Hematopoietic multipotent progenitor cell (in vitro differentiated cells): ENCODE measurements around the gene TPP2. TPM values are rescaled to one million over a fixed set of nuclear protein-coding genes. Genes with fewer than 3 reads are reported as not detected.

ENCODE experiments used
- DNase-seq, 3 donors: peaks; one replicate each; pipeline ENCODE4 v3.0.0-alpha.2; 2011 to 2015; ENCODE audit warnings: low read depth in 2 of 3, low spot score in 2 of 3
- total RNA-seq: library from RNA; depleted of rRNA; stranded (reverse); fragments of >200 nt; gene quantifications from one replicate; pipeline ENCODE4 v1.2.3, GENCODE V29; 2012

Gene TPP2
- total RNA-seq, 1 donor = 33.9 TPM

DNA sequence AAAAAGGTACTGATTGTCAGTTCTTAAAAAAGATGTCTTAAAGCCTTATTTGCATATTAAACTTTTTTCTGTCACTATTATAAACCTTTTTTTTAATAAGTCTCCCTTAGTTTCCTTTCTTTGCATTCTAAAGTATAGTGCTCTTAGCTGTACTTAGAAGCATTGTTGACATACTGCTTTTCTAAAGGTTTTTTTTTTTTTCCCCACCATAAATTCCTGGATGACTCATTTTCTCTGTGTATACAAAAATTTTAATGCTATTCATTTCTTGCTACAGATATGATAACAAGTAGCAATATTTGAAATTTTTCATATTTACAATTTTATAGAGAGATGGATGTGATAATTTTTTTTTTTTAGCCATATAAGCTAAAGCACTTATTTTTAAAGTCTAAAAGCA is 54.6 kb downstream of the TPP2 start:
- DNase-seq = no peak

DNA sequence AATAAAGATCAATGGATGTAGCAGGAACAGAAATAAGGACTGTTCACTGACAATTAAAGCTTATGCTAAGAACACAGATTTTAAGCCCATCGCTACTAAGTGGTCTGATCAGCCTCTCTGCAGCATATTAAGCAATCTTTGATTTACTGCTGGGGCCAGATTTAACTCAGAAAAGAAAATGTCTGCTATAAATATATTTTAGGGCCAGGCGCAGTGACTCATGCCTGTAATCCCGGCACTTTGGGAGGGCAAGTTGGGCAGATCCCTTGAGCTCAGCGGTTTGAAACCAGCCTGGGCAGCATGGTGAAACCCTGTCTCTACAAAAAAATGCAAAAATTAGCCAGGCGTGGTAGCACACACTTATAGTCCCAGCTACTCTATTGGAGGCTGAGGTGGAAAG is 55.1 kb downstream of the TPP2 start:
- DNase-seq = no peak

DNA sequence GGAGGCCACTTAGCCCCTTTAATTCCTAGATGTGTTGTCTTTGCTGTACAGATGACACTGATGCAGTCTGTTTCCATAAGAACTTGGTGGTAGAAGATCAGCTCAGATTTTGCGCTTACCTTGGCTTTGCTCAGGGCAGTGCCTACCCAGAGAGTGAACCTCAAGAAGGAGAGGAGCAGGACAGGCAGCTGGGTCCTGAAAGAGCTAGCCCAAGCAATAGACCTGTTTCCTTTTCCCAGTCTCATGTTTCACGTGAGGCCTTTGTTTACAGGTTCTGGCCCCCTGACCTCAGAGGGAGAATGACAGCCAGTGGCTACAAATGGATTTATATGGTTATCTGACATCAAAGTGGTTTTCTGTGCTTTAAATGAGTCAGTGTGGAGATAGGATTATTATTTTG is 58.0 kb downstream of the TPP2 start:
- no peak for DNase-seq

DNA sequence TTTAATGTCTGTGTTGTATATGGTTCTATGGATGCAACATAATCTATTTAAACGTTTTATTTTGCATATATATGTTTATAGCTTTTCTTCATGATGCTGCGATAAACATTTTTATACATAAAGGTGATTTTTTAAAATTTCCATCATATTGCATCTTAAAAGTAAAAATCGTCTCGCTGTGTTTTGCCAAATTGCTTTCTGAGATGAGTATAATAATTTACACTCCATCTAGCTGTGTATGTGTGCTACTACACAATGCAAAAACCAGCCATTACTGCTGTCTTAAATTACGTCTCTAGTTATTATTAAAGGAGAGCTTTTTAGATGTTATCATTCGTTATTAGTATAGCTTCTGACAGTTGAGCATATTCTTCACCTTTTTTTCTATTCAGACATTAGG is 60.8 kb downstream of the TPP2 start:
- DNase-seq = no peak

DNA sequence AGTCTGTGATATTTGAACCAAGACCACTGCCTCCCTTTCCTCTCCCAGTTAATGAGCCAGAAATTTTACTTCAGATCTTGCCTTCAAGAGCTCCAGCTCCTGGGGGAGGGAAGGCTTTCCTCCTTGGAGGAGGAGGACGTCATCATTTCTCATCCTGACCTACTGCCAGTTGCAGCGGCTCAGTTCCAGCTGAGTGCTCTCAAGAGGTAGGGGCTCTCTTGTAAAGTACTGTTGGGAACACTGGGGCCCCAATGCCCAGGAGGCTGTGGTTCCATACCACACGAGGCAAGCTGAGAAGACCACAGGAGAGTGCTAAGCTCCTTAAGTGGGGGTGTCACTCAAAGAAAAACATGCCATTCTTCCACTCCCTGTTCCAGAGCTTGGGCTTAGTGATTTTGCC is 61.9 kb downstream of the TPP2 start:
- no peak for DNase-seq

DNA sequence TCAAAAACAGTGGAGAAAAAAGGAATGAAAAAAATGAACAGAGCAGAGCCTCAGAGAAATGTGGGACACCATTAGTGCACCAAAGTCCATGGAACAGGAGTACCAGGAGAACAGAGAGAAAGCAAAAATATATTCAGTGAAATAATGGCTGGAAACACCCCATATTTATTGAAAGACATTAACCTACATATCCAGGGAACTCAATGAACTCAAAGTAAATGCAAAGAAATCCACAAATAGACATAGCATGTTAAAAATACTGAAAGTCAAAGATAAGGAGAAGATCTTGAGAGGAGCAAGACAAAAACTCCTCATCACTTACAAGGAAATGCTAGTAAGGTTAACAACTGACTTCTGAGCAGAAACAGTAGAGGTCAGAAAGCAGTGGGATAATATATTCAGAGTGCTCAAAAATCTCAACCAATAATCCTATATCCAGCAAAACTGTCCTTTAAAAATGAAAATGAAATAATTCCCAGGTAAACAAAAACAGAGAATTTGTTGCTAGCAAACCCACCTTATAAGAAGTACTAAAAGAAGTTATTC is 62.5 kb downstream of the TPP2 start:
- no peak for DNase-seq

DNA sequence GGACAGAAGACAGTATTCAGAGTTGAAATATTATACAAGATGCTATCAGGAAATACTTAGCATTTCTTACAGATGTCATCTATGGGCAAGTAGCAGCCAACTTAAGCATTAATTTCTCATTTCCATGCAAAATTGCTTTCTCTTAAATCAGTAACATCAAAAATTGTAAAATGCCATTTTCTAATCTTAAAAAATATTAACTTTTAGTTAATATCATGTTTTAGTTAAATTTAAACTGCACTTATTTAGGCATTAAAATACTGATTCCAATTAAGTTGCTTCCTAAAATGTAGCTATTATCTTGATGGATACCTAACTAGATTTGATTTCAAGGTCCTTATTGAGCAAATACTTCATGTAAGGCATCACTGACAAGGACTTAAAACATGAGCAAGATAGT is 70.2 kb downstream of the TPP2 start:
- no peak for DNase-seq

- DNase-seq = no peak
These were observed 71.1 kb downstream of the TPP2 start for GRCh38 chr13:102667911-102668310.

DNA sequence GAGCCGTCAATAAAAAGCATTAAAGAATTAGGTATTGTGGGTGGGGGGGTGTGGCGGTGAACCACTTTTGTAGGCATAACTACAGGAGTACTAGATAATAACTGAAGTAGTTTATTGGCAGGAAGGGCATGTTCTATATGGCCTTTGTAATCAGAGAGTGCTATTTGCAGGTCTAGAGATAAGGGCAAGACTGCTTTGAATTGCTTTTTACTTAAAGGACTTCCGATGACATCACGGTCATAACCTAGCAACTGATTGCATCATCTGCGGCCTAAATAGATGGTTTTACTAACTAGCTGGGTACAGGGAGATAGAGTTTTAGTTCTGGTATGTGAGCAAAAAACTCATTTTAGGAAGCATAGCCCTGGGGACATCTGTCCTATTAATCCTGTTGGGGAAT is 73.3 kb downstream of the TPP2 start:
- DNase-seq = no peak

GRCh38 chr13:102675115-102675514 is 78.3 kb downstream of the TPP2 start:
- no peak for DNase-seq

GRCh38 chr13:102677122-102677521 is 80.3 kb downstream of the TPP2 start:
- no peak for DNase-seq

DNA sequence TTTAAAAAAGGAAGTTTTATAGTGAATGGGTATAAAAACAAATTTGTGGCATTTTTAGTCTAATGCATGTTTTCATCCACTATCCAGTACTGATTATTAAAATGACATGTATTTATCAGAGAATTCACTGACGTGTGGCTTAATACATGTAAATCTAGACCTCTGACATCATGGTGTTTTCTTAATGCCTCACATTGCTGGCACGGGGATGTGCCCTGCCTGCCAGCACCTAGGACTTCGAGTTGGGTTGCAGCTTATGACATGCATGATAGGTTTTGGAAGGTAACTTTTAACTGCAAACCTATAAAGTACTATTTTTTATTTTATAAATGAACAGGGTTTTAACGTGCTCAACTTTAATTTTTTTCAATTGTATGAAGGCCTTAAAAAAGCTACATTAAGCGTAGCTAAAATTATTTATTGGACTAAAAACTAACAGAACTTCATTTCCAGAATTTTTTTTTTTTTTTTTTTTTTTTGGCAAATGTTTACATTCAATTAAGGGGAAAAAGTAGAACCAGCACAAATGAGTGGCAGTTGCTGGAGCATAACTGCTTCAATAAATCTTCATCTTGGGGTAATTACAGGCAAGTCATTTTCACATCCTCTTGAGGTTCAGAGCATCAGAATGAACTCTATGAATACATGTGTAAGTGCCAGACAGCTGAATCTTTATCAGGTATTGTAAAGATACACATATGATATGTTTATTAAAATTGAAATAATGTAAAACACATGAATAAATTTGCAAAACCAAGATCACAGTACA is 81.7 kb downstream of the TPP2 start:
- no peak for DNase-seq

DNA sequence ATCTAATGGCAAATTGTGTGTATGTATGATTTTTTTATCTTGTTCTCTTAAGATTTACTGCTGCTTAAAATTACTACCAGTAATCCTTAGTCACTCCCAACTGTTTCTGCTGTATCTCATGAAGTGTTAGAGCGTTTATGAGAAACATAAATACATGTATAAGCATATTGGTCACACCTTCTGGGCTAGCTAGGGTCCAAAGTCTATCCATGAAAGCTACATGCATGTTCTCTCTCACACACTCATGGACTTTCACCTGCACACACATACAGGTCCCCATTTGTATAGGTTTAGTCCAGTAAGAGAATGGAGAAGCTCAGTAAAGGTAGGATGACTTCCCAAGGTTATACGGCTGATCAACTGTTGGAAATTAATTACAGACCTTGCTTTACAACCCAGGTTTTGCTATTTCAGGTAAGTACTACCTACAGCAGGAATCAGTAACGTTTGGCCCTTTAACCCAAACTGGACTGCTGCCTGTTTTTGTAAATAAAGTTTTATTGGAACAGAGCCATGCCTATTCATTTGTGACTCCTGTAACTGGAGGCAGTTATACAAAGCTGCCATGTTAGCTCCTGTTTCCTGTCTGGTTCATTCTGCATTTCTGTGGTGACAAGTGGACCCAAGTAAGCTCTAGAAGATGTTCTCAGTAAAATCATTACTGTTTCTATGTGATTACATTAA is 82.8 kb downstream of the TPP2 start:
- DNase-seq = no peak

GRCh38 chr13:102680133-102680717 is 83.4 kb downstream of the TPP2 start:
- DNase-seq = no peak

DNA sequence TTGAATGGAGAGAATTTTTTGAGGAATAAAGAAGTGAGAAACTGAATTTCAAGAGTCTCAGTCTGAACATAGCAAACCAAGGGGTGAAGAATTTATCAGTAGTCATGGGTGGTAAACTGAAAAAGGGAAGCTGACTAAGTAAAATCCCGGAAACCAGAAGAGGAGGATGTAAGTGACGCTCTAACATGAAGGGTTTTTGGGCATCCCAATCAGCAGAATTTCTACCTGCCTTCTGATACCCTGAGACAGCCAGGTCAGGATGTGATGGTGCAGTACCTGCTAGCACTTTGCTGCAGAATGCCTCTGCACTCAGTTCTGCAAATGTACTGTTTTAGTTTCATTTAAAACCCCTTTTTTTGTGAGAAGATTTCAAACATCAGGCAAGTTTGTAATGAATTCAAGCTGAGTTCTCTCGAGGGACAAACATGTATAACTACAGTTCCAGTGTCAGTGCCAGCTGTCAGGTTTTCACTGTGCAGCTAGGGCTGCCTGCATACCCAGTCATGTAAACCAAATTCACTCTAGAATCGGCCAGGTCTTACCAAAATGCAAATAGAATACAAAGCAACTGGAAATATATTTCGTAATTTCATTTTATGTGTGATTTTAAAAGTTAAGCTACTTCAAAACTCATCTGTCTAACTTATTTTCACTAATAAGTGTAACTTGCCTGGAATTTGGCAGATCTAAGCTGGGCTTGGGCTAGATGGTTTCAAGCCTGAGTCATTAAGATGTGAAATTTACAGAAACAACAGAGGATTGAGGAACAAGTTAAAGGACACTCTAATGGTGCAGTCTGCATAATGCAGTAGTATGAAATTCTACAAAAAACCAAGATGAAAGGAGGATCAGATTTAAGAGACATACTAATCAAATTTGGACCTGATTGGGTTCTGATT is 84.3 kb downstream of the TPP2 start:
- DNase-seq = peak in 2 of 3 donors; percentile 24 to 67

DNA sequence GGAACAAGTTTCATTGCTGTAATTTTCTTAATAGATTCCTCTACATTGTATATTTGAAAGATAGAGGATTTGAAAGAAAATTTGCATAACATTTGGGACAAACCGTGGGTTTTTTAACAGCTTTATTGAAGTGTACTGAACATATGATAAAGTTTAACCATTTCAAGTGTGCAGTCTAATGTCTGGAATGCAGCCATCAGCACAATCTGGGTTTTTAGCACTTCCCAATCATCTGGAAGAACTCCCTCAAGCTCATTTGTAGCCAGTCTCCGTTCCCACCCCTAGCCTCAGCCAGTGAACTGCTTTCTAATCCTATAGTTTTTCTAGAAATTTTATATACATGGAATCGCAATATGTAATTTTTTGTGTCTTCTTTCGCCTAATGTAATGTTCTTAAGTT is 85.4 kb downstream of the TPP2 start:
- DNase-seq = no peak

- DNase-seq = no peak
These were observed 85.9 kb downstream of the TPP2 start for GRCh38 chr13:102682727-102683126.

GRCh38 chr13:102683637-102684036 is 86.9 kb downstream of the TPP2 start:
- DNase-seq = no peak

GRCh38 chr13:102686024-102686423 is 89.2 kb downstream of the TPP2 start:
- no peak for DNase-seq

- no peak for DNase-seq
These were observed 90.7 kb downstream of the TPP2 start for GRCh38 chr13:102687520-102687919.
